ENCODE results near the gene SLC27A3. TPM values are rescaled to one million over a fixed set of nuclear protein-coding genes. Genes with fewer than 3 reads are reported as not detected.

The SLC27A3 gene
- total RNA-seq, 2 experiments from 2014 or later = 22.2 to 22.9 TPM

GRCh38 chr1:153799016-153799415 is 23.8 kb downstream of the SLC27A3 start:
- Mint-ChIP-seq H3K9me3 (no peaks in the 10 kb centered on the region), H3K27me3 (no peaks in the 10 kb centered on the region), H3K27ac (no peak overlapping the region), H3K36me3 (ENCODE audit: low read depth) (peaks cover 12% of the 10 kb centered on the region), H3K4me1 (peaks cover 48% of the 10 kb centered on the region), H3K4me3 (no peak overlapping the region)
- POLR2A ChIA-PET = no interaction called here
- DNase-seq = no peak
- CTCF ChIA-PET = interaction anchor here (0.6 to 0.9 kb wide), 3 partner anchors 15 to 65 kb away, joined by 3 to 4 read pairs (median 3); no protein-coding TSS in a partner anchor

- CTCF ChIA-PET = interaction anchor here (0.6 kb wide), 1 partner anchor 25 kb away, joined by 3 read pairs; no protein-coding TSS in a partner anchor
- Mint-ChIP-seq H3K36me3 (ENCODE audit: low read depth) (peaks cover 15% of the 10 kb centered on the region), H3K4me1 (peaks cover 52% of the 10 kb centered on the region), H3K27ac (peak overlapping the region; percentile 65), H3K9me3 (no peaks in the 10 kb centered on the region), H3K27me3 (no peaks in the 10 kb centered on the region), H3K4me3 (no peak overlapping the region)
- POLR2A ChIA-PET = no interaction called here
- DNase-seq = no peak
Observed at GRCh38 chr1:153799566-153800465, 24.6 kb downstream of the SLC27A3 start.

GRCh38 chr1:153800516-153800915 is 25.3 kb downstream of the SLC27A3 start:
- H3K9me3 Mint-ChIP-seq = no peaks in the 10 kb centered on the region
- POLR2A ChIA-PET = no interaction called here
- H3K4me3 Mint-ChIP-seq = no peak overlapping the region
- peaks cover 54% of the 10 kb centered on the region for H3K4me1 Mint-ChIP-seq
- DNase-seq = no peak
- CTCF ChIA-PET = interaction anchor here (2.2 kb wide), 1 partner anchor 9 kb away, joined by 6 read pairs; no protein-coding TSS in a partner anchor
- peak overlapping the region; percentile 65 for H3K27ac Mint-ChIP-seq
- no peaks in the 10 kb centered on the region for H3K27me3 Mint-ChIP-seq
- H3K36me3 Mint-ChIP-seq (ENCODE audit: low read depth) = peaks cover 15% of the 10 kb centered on the region

- Mint-ChIP-seq H3K4me1 (peaks cover 54% of the 10 kb centered on the region), H3K9me3 (no peaks in the 10 kb centered on the region), H3K27me3 (no peaks in the 10 kb centered on the region), H3K4me3 (no peak overlapping the region), H3K27ac (peak overlapping the region; percentile 54), H3K36me3 (ENCODE audit: low read depth) (peaks cover 15% of the 10 kb centered on the region)
- ChIA-PET POLR2A (no interaction called here), CTCF (interaction anchor here (1.2 to 2.2 kb wide), 2 partner anchors 9 to 186 kb away, joined by 3 to 6 read pairs; no protein-coding TSS in a partner anchor)
- DNase-seq = no peak
Observed at GRCh38 chr1:153801028-153801625, 25.9 kb downstream of the SLC27A3 start.

GRCh38 chr1:153801786-153802697 is 26.8 kb downstream of the SLC27A3 start:
- Mint-ChIP-seq H3K4me3 (no peak overlapping the region), H3K27ac (peak overlapping the region; percentile 55), H3K27me3 (no peaks in the 10 kb centered on the region), H3K36me3 (ENCODE audit: low read depth) (peaks cover 18% of the 10 kb centered on the region), H3K9me3 (no peaks in the 10 kb centered on the region), H3K4me1 (peaks cover 49% of the 10 kb centered on the region)
- ChIA-PET POLR2A (no interaction called here), CTCF (interaction anchor here (1.2 to 3.4 kb wide), 6 partner anchors 9 to 234 kb away, joined by 3 to 12 read pairs (median 4); partner anchors contain the start of gene DENND4B)
- no peak for DNase-seq

GRCh38 chr1:153803470-153804056 is 28.4 kb downstream of the SLC27A3 start:
- Mint-ChIP-seq H3K27ac (no peak overlapping the region), H3K27me3 (no peaks in the 10 kb centered on the region), H3K36me3 (ENCODE audit: low read depth) (peaks cover 24% of the 10 kb centered on the region), H3K4me3 (no peak overlapping the region), H3K4me1 (peaks cover 39% of the 10 kb centered on the region), H3K9me3 (no peaks in the 10 kb centered on the region)
- ChIA-PET CTCF (interaction anchor here (1.0 to 3.4 kb wide), 6 partner anchors 10 to 235 kb away, joined by 3 to 12 read pairs (median 4); partner anchors contain the start of gene DENND4B), POLR2A (no interaction called here)
- no peak for DNase-seq

GRCh38 chr1:153804112-153804511 is 28.9 kb downstream of the SLC27A3 start:
- no peaks in the 10 kb centered on the region for H3K27me3 Mint-ChIP-seq
- H3K9me3 Mint-ChIP-seq = no peaks in the 10 kb centered on the region
- POLR2A ChIA-PET = no interaction called here
- H3K4me1 Mint-ChIP-seq = peaks cover 39% of the 10 kb centered on the region
- no peak overlapping the region for H3K4me3 Mint-ChIP-seq
- CTCF ChIA-PET = interaction anchor here (0.6 to 3.4 kb wide), 6 partner anchors 10 to 142 kb away, joined by 3 to 12 read pairs (median 3); partner anchors contain the start of gene DENND4B
- peaks cover 28% of the 10 kb centered on the region for H3K36me3 Mint-ChIP-seq (ENCODE audit: low read depth)
- DNase-seq = no peak
- peak overlapping the region; percentile 78 for H3K27ac Mint-ChIP-seq

GRCh38 chr1:153805042-153805745 is 30.0 kb downstream of the SLC27A3 start:
- Mint-ChIP-seq H3K27me3 (no peaks in the 10 kb centered on the region), H3K27ac (peak overlapping the region; percentile 77), H3K4me3 (peak overlapping the region; percentile 14), H3K36me3 (ENCODE audit: low read depth) (peaks cover 39% of the 10 kb centered on the region), H3K9me3 (no peaks in the 10 kb centered on the region), H3K4me1 (peaks cover 39% of the 10 kb centered on the region)
- peak; percentile 83 for DNase-seq
- CTCF ChIA-PET = interaction anchor here (0.6 to 3.4 kb wide), 5 partner anchors 12 to 1656 kb away, joined by 3 to 12 read pairs (median 3); partner anchors contain the start of gene DENND4B
- POLR2A ChIA-PET = no interaction called here

- no peak overlapping the region for H3K4me3 Mint-ChIP-seq
- peaks cover 40% of the 10 kb centered on the region for H3K36me3 Mint-ChIP-seq (ENCODE audit: low read depth)
- H3K27ac Mint-ChIP-seq = peak overlapping the region; percentile 77
- CTCF ChIA-PET = interaction anchor here (0.7 to 2.0 kb wide), 3 partner anchors 9 to 117 kb away, joined by 3 to 8 read pairs (median 3); partner anchors contain the start of gene GATAD2B
- POLR2A ChIA-PET = no interaction called here
- H3K4me1 Mint-ChIP-seq = peaks cover 39% of the 10 kb centered on the region
- DNase-seq = no peak
- no peaks in the 10 kb centered on the region for H3K9me3 Mint-ChIP-seq
- no peaks in the 10 kb centered on the region for H3K27me3 Mint-ChIP-seq
Observed at GRCh38 chr1:153805886-153806719, 30.9 kb downstream of the SLC27A3 start.

GRCh38 chr1:153816283-153816889 is 41.2 kb downstream of the SLC27A3 start:
- H3K4me3 Mint-ChIP-seq = no peak overlapping the region
- DNase-seq = no peak
- no peaks in the 10 kb centered on the region for H3K9me3 Mint-ChIP-seq
- POLR2A ChIA-PET = no interaction called here
- no peaks in the 10 kb centered on the region for H3K27me3 Mint-ChIP-seq
- CTCF ChIA-PET = interaction anchor here (0.6 to 1.6 kb wide), 2 partner anchors 56 to 207 kb away, joined by 6 read pairs; no protein-coding TSS in a partner anchor
- H3K27ac Mint-ChIP-seq = no peak overlapping the region
- peaks cover 39% of the 10 kb centered on the region for H3K36me3 Mint-ChIP-seq (ENCODE audit: low read depth)
- H3K4me1 Mint-ChIP-seq = no peaks in the 10 kb centered on the region

All from activated CD4-positive, alpha-beta T cell treated with anti-CD3 and anti-CD28 coated beads, Interleukin-2, amount 10 ng/mL, durations not matched to agents 7 days and 5 days (primary cell).